Keratinocyte (primary cell): ENCODE results near the gene APOL1. TPM values are rescaled to one million over a fixed set of nuclear protein-coding genes. Genes with fewer than 3 reads are reported as not detected.

ENCODE experiments used
- DNase-seq: peaks from one replicate; pipeline ENCODE4 v3.0.0-alpha.2; 2011; ENCODE audit warnings: low read depth, missing footprints, low spot score
- FAIRE-seq: peaks from 2 replicates; lab custom pipeline; 2011; peaks lifted over from hg19 to GRCh38; lab: Jason Lieb, UNC
- H2AFZ ChIP-seq: 2 replicates; pipeline ENCODE4 v1.6.0; 2012; ENCODE audit warnings: low read length, control low read depth, inconsistent platforms; ENCODE audit not compliant: control insufficient read depth
- H3K27ac ChIP-seq: 2 replicates; pipeline ENCODE4 v1.5.1; 2011; ENCODE audit warnings: low read length; ENCODE audit not compliant: control insufficient read depth, insufficient read depth
- H3K27me3 ChIP-seq: 3 replicates; pipeline ENCODE4 v1.6.0; 2011; ENCODE audit warnings: low read length; ENCODE audit not compliant: control insufficient read depth, insufficient read depth; ENCODE audit errors: extremely low read depth
- H3K36me3 ChIP-seq, 2 experiments: 2 replicates in 1 of 2; 3 replicates in 1 of 2; pipeline ENCODE4 v1.5.1; 2011; ENCODE audit warnings: low read length in 2 of 2, mild to moderate bottlenecking in 1 of 2; ENCODE audit not compliant: control insufficient read depth in 2 of 2, insufficient read depth in 2 of 2; ENCODE audit errors: extremely low read depth in 1 of 2
- H3K4me1 ChIP-seq: 3 replicates; pipeline ENCODE4 v1.5.1; 2011; ENCODE audit warnings: low read length; ENCODE audit not compliant: control insufficient read depth, insufficient read depth; ENCODE audit errors: extremely low read depth
- H3K4me2 ChIP-seq: 3 replicates; pipeline ENCODE4 v1.6.0; 2011; ENCODE audit warnings: low read depth, low read length; ENCODE audit not compliant: control insufficient read depth, insufficient read depth; ENCODE audit errors: extremely low read depth
- H3K4me3 ChIP-seq, 3 experiments: fragments of 200-600 bp in 1 of 3; sonication (generic) in 1 of 3; 2 replicates in 2 of 3; 3 replicates in 1 of 3; pipeline ENCODE4 v1.5.1; 2011 to 2016; ENCODE audit warnings: low read length in 3 of 3, mild to moderate bottlenecking in 3 of 3, control low read depth in 2 of 3, inconsistent platforms in 1 of 3, low read depth in 1 of 3, mixed read lengths in 1 of 3, mixed run types in 1 of 3, moderate library complexity in 1 of 3; ENCODE audit not compliant: control insufficient read depth in 2 of 3, insufficient read depth in 2 of 3; ENCODE audit errors: extremely low read depth in 1 of 3
- H3K79me2 ChIP-seq: 2 replicates; pipeline ENCODE4 v1.6.0; 2012; ENCODE audit warnings: low read length; ENCODE audit not compliant: control insufficient read depth, insufficient read depth
- H3K9ac ChIP-seq: 3 replicates; pipeline ENCODE4 v1.6.0; 2011; ENCODE audit warnings: low read length; ENCODE audit not compliant: control insufficient read depth, insufficient read depth; ENCODE audit errors: extremely low read depth
- H3K9me1 ChIP-seq: 3 replicates; pipeline ENCODE4 v1.6.0; 2011; ENCODE audit warnings: low read length; ENCODE audit not compliant: control insufficient read depth, insufficient read depth; ENCODE audit errors: extremely low read depth
- H3K9me3 ChIP-seq: 2 replicates; pipeline ENCODE4 v1.5.1; 2012; ENCODE audit warnings: low read depth, low read length; ENCODE audit not compliant: control insufficient read depth
- H4K20me1 ChIP-seq: 3 replicates; pipeline ENCODE4 v1.6.0; 2011; ENCODE audit warnings: low read length; ENCODE audit not compliant: control insufficient read depth, insufficient read depth; ENCODE audit errors: extremely low read depth
- EZH2 ChIP-seq: IDR thresholded peaks from one replicate; pipeline ENCODE4 v1.6.1; 2012; ENCODE audit warnings: inconsistent platforms, mild to moderate bottlenecking, low read length, moderate library complexity
- dilution Hi-C: fragments of 300-500 bp; cut with MboI; formaldehyde crosslinking; loops from one replicate; pipeline ENCODE4 v1.7.0; 2020; ENCODE audit warnings: low sequenced_read_pairs; ENCODE audit not compliant: extremely low pct_ligation_motif_present
- polyA plus RNA-seq, 5 experiments: library from polyadenylated mRNA; depleted of rRNA in 3 of 5; stranded (reverse) in 3 of 5; stranded (forward) in 1 of 5; unstranded in 1 of 5; fragments of >200 nt; gene quantifications; 1 replicate in 1 of 5; 2 replicates in 3 of 5; 3 replicates in 1 of 5; pipeline versions ENCODE4 v1.2.1 to v1.2.3, GENCODE V29; 2011 to 2012; ENCODE audit warnings: missing spikeins in 2 of 5, low read depth in 1 of 5, low replicate concordance in 1 of 5
- TF ChIP-seq, protein P1 (sequence below), 3 experiments: IDR thresholded peaks in 1 of 3; conservative IDR thresholded peaks in 1 of 3; optimal IDR thresholded peaks in 1 of 3; 2 replicates in 2 of 3; 3 replicates in 1 of 3; pipeline versions ENCODE3 to v1.5.1; 2011; ENCODE audit warnings: low read length in 3 of 3, mild to moderate bottlenecking in 3 of 3, moderate library complexity in 2 of 3, control low read depth in 1 of 3, inconsistent platforms in 1 of 3; ENCODE audit not compliant: insufficient read depth in 2 of 3; ENCODE audit errors: extremely low read depth in 1 of 3

Gene APOL1
- polyA plus RNA-seq, 1 donor (not counting 4 experiments of a cell fraction or from before 2014, with no cell fraction given) = 3.0 TPM

DNA sequence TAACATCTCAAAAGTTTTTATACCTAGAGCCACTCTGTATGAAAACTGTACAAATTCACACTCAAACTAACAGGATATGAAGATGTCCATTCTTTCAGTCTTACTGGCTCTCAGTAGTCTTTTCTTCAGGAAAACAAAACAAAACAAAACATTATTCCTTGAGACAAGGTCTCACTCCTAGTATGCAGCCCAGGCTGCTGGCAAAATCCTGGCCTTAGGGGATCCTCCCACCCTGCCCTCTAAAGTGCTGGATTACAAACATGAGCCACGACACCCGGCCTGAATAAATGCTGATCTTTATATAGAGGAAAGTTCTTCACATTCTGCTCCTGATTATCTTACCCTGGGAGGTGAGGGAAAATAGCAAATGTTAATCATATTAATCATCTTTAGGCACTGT is 18.7 kb upstream of the APOL1 start:
- Histone ChIP-seq H3K4me2 (no peak overlapping the region), H3K27me3 (no peaks in the 10 kb centered on the region), H4K20me1 (no peaks in the 10 kb centered on the region), H3K9me3 (no peaks in the 10 kb centered on the region), H3K9ac (no peak overlapping the region), H3K4me3 (no peak overlapping the region), H3K36me3 (peaks cover 9 to 17% of the 10 kb centered on the region in 2 experiments), H3K27ac (no peak overlapping the region), H3K79me2 (peaks cover 18% of the 10 kb centered on the region), H2AFZ (no peak overlapping the region), H3K9me1 (no peaks in the 10 kb centered on the region), H3K4me1 (peaks cover 14% of the 10 kb centered on the region)
- DNase-seq = no peak
- dilution Hi-C loops = no loop called here
- no peak for TF ChIP-seq EZH2
- TF ChIP-seq, protein P1, sequence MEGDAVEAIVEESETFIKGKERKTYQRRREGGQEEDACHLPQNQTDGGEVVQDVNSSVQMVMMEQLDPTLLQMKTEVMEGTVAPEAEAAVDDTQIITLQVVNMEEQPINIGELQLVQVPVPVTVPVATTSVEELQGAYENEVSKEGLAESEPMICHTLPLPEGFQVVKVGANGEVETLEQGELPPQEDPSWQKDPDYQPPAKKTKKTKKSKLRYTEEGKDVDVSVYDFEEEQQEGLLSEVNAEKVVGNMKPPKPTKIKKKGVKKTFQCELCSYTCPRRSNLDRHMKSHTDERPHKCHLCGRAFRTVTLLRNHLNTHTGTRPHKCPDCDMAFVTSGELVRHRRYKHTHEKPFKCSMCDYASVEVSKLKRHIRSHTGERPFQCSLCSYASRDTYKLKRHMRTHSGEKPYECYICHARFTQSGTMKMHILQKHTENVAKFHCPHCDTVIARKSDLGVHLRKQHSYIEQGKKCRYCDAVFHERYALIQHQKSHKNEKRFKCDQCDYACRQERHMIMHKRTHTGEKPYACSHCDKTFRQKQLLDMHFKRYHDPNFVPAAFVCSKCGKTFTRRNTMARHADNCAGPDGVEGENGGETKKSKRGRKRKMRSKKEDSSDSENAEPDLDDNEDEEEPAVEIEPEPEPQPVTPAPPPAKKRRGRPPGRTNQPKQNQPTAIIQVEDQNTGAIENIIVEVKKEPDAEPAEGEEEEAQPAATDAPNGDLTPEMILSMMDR (optimal IDR thresholded peaks at IDR 0.05 in 1 of 3, IDR thresholded peaks at IDR 0.05 in 1 of 3, conservative IDR thresholded peaks at IDR 0.05 in 1 of 3; ENCODE audit: extremely low read depth in 1 of 3, insufficient read depth in 2 of 3, low read length in 3 of 3) = no peak
- no peak for FAIRE-seq

DNA sequence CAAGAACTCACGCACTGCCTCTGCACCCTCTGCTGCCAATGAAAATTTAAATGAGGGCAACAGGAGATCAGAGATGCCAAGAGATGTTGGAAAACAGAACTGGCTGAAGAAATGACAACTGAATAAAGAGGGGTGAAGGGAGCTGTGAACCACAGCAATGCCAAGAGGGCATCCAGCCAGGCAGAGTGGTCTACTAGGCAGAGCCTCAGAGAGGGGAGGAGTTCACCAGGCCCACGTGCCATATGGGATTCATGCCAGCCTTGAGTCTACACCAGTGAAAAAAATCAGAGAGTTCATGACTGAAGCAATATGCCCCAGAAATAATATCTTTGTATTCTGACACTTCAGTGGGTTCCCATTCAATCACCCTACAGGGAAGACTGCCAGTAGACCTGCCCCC is 18.0 kb upstream of the APOL1 start:
- H3K9me1 ChIP-seq = no peaks in the 10 kb centered on the region
- TF ChIP-seq EZH2 = no peak
- TF ChIP-seq, protein P1 (optimal IDR thresholded peaks at IDR 0.05 in 1 of 3, IDR thresholded peaks at IDR 0.05 in 1 of 3, conservative IDR thresholded peaks at IDR 0.05 in 1 of 3; ENCODE audit: extremely low read depth in 1 of 3, insufficient read depth in 2 of 3, low read length in 3 of 3) = no peak
- H2AFZ ChIP-seq = no peak overlapping the region
- H3K4me2 ChIP-seq = no peak overlapping the region
- dilution Hi-C loops = no loop called here
- no peaks in the 10 kb centered on the region for H4K20me1 ChIP-seq
- no peak for DNase-seq
- H3K79me2 ChIP-seq = peaks cover 18% of the 10 kb centered on the region
- peaks cover 9 to 17% of the 10 kb centered on the region in 2 experiments for H3K36me3 ChIP-seq
- no peak overlapping the region for H3K9ac ChIP-seq
- H3K4me1 ChIP-seq = peaks cover 16% of the 10 kb centered on the region
- no peak for FAIRE-seq
- no peaks in the 10 kb centered on the region for H3K9me3 ChIP-seq
- no peaks in the 10 kb centered on the region for H3K27me3 ChIP-seq
- H3K27ac ChIP-seq = no peak overlapping the region
- no peak overlapping the region for H3K4me3 ChIP-seq
